Endothelial cell of umbilical vein (primary cell): Measurements from ENCODE around the gene NID2. TPM values are rescaled to one million over a fixed set of nuclear protein-coding genes. Genes with fewer than 3 reads are reported as not detected.
A peak's percentile ranks its signal among the peaks of the same experiment; 100 is the strongest.

Source experiments
- BruUV-seq: library from RNA; stranded (reverse); fragments of 400-500 nt; replicated peaks from 2 replicates; lab custom pipeline; 2021; lab: Mats Ljungman, UMichigan
- CTCF ChIA-PET: fragments of 300-600, 350-600 bp; sonication (Branson Sonifier 250); formaldehyde crosslinking; loops from one replicate; lab custom pipeline; 2021; ENCODE audit warnings: antibody characterized with exemption, inconsistent platforms; lab: Charles Lee
- POLR2A ChIA-PET: fragments of 300-600, 350-600 bp; sonication (Branson Sonifier 250); formaldehyde crosslinking; loops from one replicate; lab custom pipeline; 2021; ENCODE audit warnings: antibody characterized with exemption, inconsistent platforms; lab: Charles Lee
- DNase-seq: peaks from one replicate; pipeline ENCODE4 v3.0.0-alpha.2; 2011; ENCODE audit warnings: low read depth, low spot score
- FAIRE-seq: peaks from 2 replicates; lab custom pipeline; 2011; peaks lifted over from hg19 to GRCh38; lab: Jason Lieb, UNC
- H2AFZ ChIP-seq: 2 replicates; pipeline ENCODE4 v1.6.0; 2012; ENCODE audit warnings: low read depth, low read length, control low read depth, inconsistent platforms
- H3K27ac ChIP-seq: 2 replicates; pipeline ENCODE4 v1.5.1; 2011; ENCODE audit warnings: low read depth, mild to moderate bottlenecking, control low read depth, low read length, moderate library complexity; ENCODE audit not compliant: insufficient read depth
- H3K27me3 ChIP-seq, 2 experiments: 2 replicates each; pipeline versions ENCODE4 v1.6.0 to v1.6.1; 2011; ENCODE audit warnings: low read length in 2 of 2, mixed read lengths in 1 of 2; ENCODE audit not compliant: control insufficient read depth in 2 of 2, insufficient read depth in 2 of 2
- H3K36me3 ChIP-seq, 2 experiments: 2 replicates in 1 of 2; 3 replicates in 1 of 2; pipeline ENCODE4 v1.5.1; 2011; ENCODE audit warnings: low read length in 2 of 2, mild to moderate bottlenecking in 1 of 2, moderate library complexity in 1 of 2; ENCODE audit not compliant: control insufficient read depth in 2 of 2, insufficient read depth in 2 of 2; ENCODE audit errors: extremely low read depth in 1 of 2
- H3K4me1 ChIP-seq: 3 replicates; pipeline ENCODE4 v1.5.1; 2011; ENCODE audit warnings: mild to moderate bottlenecking, low read length; ENCODE audit not compliant: control insufficient read depth, insufficient read depth; ENCODE audit errors: extremely low read depth
- H3K4me2 ChIP-seq: 2 replicates; pipeline ENCODE4 v1.6.1; 2011; ENCODE audit warnings: low read length, control low read depth, mixed read lengths; ENCODE audit not compliant: insufficient read depth
- H3K4me3 ChIP-seq, 3 experiments: fragments of 200-600 bp in 1 of 3; sonication (generic), shearing (Covaris generic) in 1 of 3; replicated peaks in 1 of 3; 2 replicates each; pipeline ENCODE4 v1.5.1; 2011 to 2016; ENCODE audit warnings: control low read depth in 3 of 3, low read length in 3 of 3, mild to moderate bottlenecking in 2 of 3, inconsistent platforms in 1 of 3, low read depth in 1 of 3, moderate library complexity in 1 of 3; ENCODE audit not compliant: insufficient read depth in 1 of 3
- H3K79me2 ChIP-seq: 2 replicates; pipeline ENCODE4 v1.6.0; 2012; ENCODE audit warnings: low read length, inconsistent platforms; ENCODE audit not compliant: control insufficient read depth, insufficient read depth
- H3K9ac ChIP-seq: replicated peaks from 2 replicates; pipeline ENCODE3; 2011; ENCODE audit warnings: low read length, control low read depth; ENCODE audit not compliant: insufficient read depth; ENCODE audit errors: extremely low read depth
- H3K9me1 ChIP-seq: replicated peaks from 3 replicates; pipeline ENCODE4 v1.6.0; 2011; ENCODE audit warnings: mild to moderate bottlenecking, low read length; ENCODE audit not compliant: control insufficient read depth, insufficient read depth; ENCODE audit errors: extremely low read depth
- H3K9me3 ChIP-seq: replicated peaks from 2 replicates; pipeline ENCODE4 v1.5.1; 2012; ENCODE audit warnings: low read length, inconsistent platforms; ENCODE audit not compliant: control insufficient read depth, insufficient read depth
- H4K20me1 ChIP-seq: replicated peaks from 2 replicates; pipeline ENCODE3; 2011; ENCODE audit warnings: mild to moderate bottlenecking, low read length; ENCODE audit not compliant: control insufficient read depth, insufficient read depth; ENCODE audit errors: extremely low read depth
- GATA2 ChIP-seq: IDR thresholded peaks from 2 replicates; pipeline ENCODE4 v1.7.0; 2011; ENCODE audit warnings: low read depth, mild to moderate bottlenecking, moderate library complexity, mixed read lengths, low read length; ENCODE audit not compliant: insufficient read length, insufficient read depth
- POLR2A ChIP-seq: IDR thresholded peaks from 2 replicates; pipeline ENCODE4 v1.6.1; 2012; ENCODE audit warnings: low read depth, mild to moderate bottlenecking, control low read depth, low read length
- dilution Hi-C: fragments of 300-500 bp; cut with MboI; formaldehyde crosslinking; loops from one replicate; pipeline ENCODE4 v1.15.0; 2019; ENCODE audit warnings: low sequenced_read_pairs; ENCODE audit not compliant: extremely low pct_ligation_motif_present
- intact Hi-C: fragments of 100-400 bp; cut with micrococcal nuclease; formaldehyde crosslinking; loops from one replicate; pipeline ENCODE4 v1.10.0; 2022
- polyA plus RNA-seq, 4 experiments: library from polyadenylated mRNA; depleted of rRNA in 3 of 4; stranded (reverse) in 3 of 4; unstranded in 1 of 4; fragments of >200 nt; gene quantifications; 2 replicates each; pipeline versions ENCODE4 v1.2.1 to v1.2.3, GENCODE V29; 2011 to 2012; ENCODE audit warnings: missing spikeins in 1 of 4
- total RNA-seq: library from RNA; stranded (reverse); gene quantifications from 2 replicates; pipeline ENCODE4 v1.2.3, GENCODE V29; 2021
- TF ChIP-seq, protein P1 (sequence below), 2 donors: IDR thresholded peaks; 1 replicate in 1 of 2; 2 replicates in 1 of 2; pipeline ENCODE4 v1.5.1; 2011; ENCODE audit warnings: low read length in 2 of 2, mild to moderate bottlenecking in 2 of 2, moderate library complexity in 2 of 2, control low read depth in 1 of 2, inconsistent platforms in 1 of 2, low read depth in 1 of 2; ENCODE audit not compliant: insufficient read depth in 1 of 2; ENCODE audit errors: extremely low read depth in 1 of 2

NID2 gene
- total and polyA plus RNA-seq, 2 donors (not counting 3 experiments of a cell fraction or from before 2014, with no cell fraction given) = 22.5 to 56.7 TPM

GRCh38 chr14:52069307-52070050 is 620 bp upstream of the NID2 start:
- dilution Hi-C loops = no loop called here
- H2AFZ ChIP-seq = peak overlapping the region; percentile 90
- peak; percentile 42 for FAIRE-seq

More at GRCh38 chr14:52069307-52070050, 620 bp upstream of the NID2 start:
- no peaks in the 10 kb centered on the region for H3K9me1 ChIP-seq
- H3K79me2 ChIP-seq = no peaks in the 10 kb centered on the region
- peaks cover 30% of the 10 kb centered on the region for H3K4me1 ChIP-seq
- H3K27me3 ChIP-seq = peaks cover 0 to 2% of the 10 kb centered on the region in 2 experiments
- no peaks in the 10 kb centered on the region for H3K9me3 ChIP-seq
- BruUV-seq = TSS peak; percentile 38
- peak overlapping the region; percentile 84 for H3K4me2 ChIP-seq
- H3K27ac ChIP-seq = no peak overlapping the region
- CTCF ChIA-PET = interaction anchor here (0.8 to 5.4 kb wide), 16 partner anchors 8 to 79 kb away, joined by 3 to 52 read pairs (median 4); no protein-coding TSS in a partner anchor
- peak overlapping the region; percentile 41 to 84 (median 63) for H3K4me3 ChIP-seq
- H4K20me1 ChIP-seq = no peaks in the 10 kb centered on the region
- TF ChIP-seq POLR2A (no peak), GATA2 (no peak)
- TF ChIP-seq, protein P1, sequence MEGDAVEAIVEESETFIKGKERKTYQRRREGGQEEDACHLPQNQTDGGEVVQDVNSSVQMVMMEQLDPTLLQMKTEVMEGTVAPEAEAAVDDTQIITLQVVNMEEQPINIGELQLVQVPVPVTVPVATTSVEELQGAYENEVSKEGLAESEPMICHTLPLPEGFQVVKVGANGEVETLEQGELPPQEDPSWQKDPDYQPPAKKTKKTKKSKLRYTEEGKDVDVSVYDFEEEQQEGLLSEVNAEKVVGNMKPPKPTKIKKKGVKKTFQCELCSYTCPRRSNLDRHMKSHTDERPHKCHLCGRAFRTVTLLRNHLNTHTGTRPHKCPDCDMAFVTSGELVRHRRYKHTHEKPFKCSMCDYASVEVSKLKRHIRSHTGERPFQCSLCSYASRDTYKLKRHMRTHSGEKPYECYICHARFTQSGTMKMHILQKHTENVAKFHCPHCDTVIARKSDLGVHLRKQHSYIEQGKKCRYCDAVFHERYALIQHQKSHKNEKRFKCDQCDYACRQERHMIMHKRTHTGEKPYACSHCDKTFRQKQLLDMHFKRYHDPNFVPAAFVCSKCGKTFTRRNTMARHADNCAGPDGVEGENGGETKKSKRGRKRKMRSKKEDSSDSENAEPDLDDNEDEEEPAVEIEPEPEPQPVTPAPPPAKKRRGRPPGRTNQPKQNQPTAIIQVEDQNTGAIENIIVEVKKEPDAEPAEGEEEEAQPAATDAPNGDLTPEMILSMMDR (IDR thresholded peaks at IDR 0.05; ENCODE audit: extremely low read depth in 1 of 2, insufficient read depth in 1 of 2, low read depth in 1 of 2, low read length in 2 of 2) = no peak
- POLR2A ChIA-PET = no interaction called here
- H3K36me3 ChIP-seq = no peaks in the 10 kb centered on the region
- H3K9ac ChIP-seq = peak overlapping the region; percentile 67
- DNase-seq = peak; percentile 50
- intact Hi-C loops = loop anchor here (1.0 to 2.0 kb wide), 5 partner anchors 27 to 673 kb away; no protein-coding TSS in a partner anchor
